IMR-90 (cell line): ENCODE results near the gene DCLRE1A. TPM values are rescaled to one million over a fixed set of nuclear protein-coding genes. Genes with fewer than 3 reads are reported as not detected.

Source experiments
- ATAC-seq: fragments of 200-7000 bp; cut with Tn5 transposase; 2 replicates; pipeline ENCODE4 v1.9.1; 2020; ENCODE audit warnings: low read depth, mild to moderate bottlenecking, moderate library complexity
- BruUV-seq: library from RNA; stranded (reverse); fragments of 400-500 nt; replicated peaks from 2 replicates; lab custom pipeline; 2021; lab: Mats Ljungman, UMichigan
- CTCF ChIA-PET: fragments of 300-600 bp; formaldehyde crosslinking; extraction: SDS; loops from one replicate; lab custom pipeline; 2021; ENCODE audit warnings: antibody characterized with exemption; lab: Yijun Ruan, JAX
- POLR2A ChIA-PET: fragments of 300-600 bp; sonication (Branson Sonifier 250); formaldehyde crosslinking; loops from one replicate; lab custom pipeline; 2022; ENCODE audit warnings: antibody characterized with exemption; ENCODE audit not compliant: unreplicated experiment; lab: Charles Lee
- DNase-seq: peaks from one replicate; pipeline ENCODE4 v3.0.0; 2013
- H2AFZ ChIP-seq: replicated peaks from 2 replicates; pipeline ENCODE3; 2013; ENCODE audit warnings: low read length, mild to moderate bottlenecking; ENCODE audit not compliant: poor library complexity
- H2AK5ac ChIP-seq: 2 replicates; pipeline ENCODE4 v1.6.1; 2013; ENCODE audit warnings: low read depth, low read length, inconsistent platforms
- H2AK9ac ChIP-seq: replicated peaks from 2 replicates; pipeline ENCODE3; 2013; ENCODE audit warnings: mild to moderate bottlenecking, low read depth, low read length, moderate library complexity; ENCODE audit not compliant: poor library complexity
- H2BK120ac ChIP-seq: 2 replicates; pipeline ENCODE4 v1.6.1; 2013; ENCODE audit warnings: low read depth, low read length, inconsistent platforms
- H2BK15ac ChIP-seq: 3 replicates; pipeline ENCODE4 v1.6.1; 2013; ENCODE audit warnings: low read depth, low read length, inconsistent platforms
- H2BK20ac ChIP-seq: 2 replicates; pipeline ENCODE4 v1.6.1; 2013; ENCODE audit warnings: low read depth, mild to moderate bottlenecking, inconsistent platforms, low read length, moderate library complexity
- H2BK5ac ChIP-seq: 2 replicates; pipeline ENCODE4 v1.6.1; 2013; ENCODE audit warnings: mild to moderate bottlenecking, low read depth, low read length, inconsistent platforms; ENCODE audit not compliant: poor library complexity, severe bottlenecking
- H3K14ac ChIP-seq: replicated peaks from 2 replicates; pipeline ENCODE4 v1.6.1; 2013; ENCODE audit warnings: low read depth, low read length, inconsistent platforms
- H3K18ac ChIP-seq: 2 replicates; pipeline ENCODE4 v1.6.1; 2013; ENCODE audit warnings: low read depth, low read length, control low read depth
- H3K23ac ChIP-seq: 2 replicates; pipeline ENCODE4 v1.6.1; 2013; ENCODE audit warnings: low read depth, low read length, inconsistent platforms
- H3K27ac ChIP-seq: 2 replicates; pipeline ENCODE4 v1.5.1; 2013; ENCODE audit warnings: mild to moderate bottlenecking, control low read depth, low read length; ENCODE audit not compliant: insufficient read depth
- H3K27me3 ChIP-seq: 2 replicates; pipeline ENCODE4 v1.6.1; 2013; ENCODE audit warnings: low read length; ENCODE audit not compliant: control insufficient read depth, insufficient read depth
- H3K36me3 ChIP-seq: 2 replicates; pipeline ENCODE4 v1.6.1; 2013; ENCODE audit warnings: low read length, mixed read lengths; ENCODE audit not compliant: control insufficient read depth, insufficient read depth
- H3K4ac ChIP-seq: 2 replicates; pipeline ENCODE4 v1.6.1; 2013; ENCODE audit warnings: low read depth, low read length, inconsistent platforms
- H3K4me1 ChIP-seq: 2 replicates; pipeline ENCODE4 v1.6.1; 2013; ENCODE audit warnings: low read length, mixed read lengths; ENCODE audit not compliant: control insufficient read depth, insufficient read depth
- H3K4me2 ChIP-seq: 2 replicates; pipeline ENCODE4 v1.6.1; 2013; ENCODE audit warnings: low read depth, mild to moderate bottlenecking, control low read depth, low read length, moderate library complexity
- H3K4me3 ChIP-seq: 2 replicates; pipeline ENCODE4 v1.5.1; 2013; ENCODE audit warnings: low read depth, mild to moderate bottlenecking, control low read depth, low read length, moderate library complexity; ENCODE audit not compliant: insufficient read depth
- H3K56ac ChIP-seq: 2 replicates; pipeline ENCODE4 v1.6.1; 2013; ENCODE audit warnings: low read length, inconsistent platforms; ENCODE audit not compliant: insufficient read depth; ENCODE audit errors: extremely low read depth
- H3K79me1 ChIP-seq, 2 experiments: 2 replicates each; pipeline ENCODE4 v1.6.1; 2013; ENCODE audit warnings: low read length in 2 of 2, inconsistent platforms in 1 of 2, low read depth in 1 of 2
- H3K9ac ChIP-seq: 2 replicates; pipeline ENCODE4 v1.6.1; 2013; ENCODE audit warnings: low read depth, low read length, control low read depth
- H3K9me1 ChIP-seq: 2 replicates; pipeline ENCODE4 v1.6.1; 2013; ENCODE audit warnings: low read length, inconsistent platforms; ENCODE audit not compliant: insufficient read depth
- H3K9me3 ChIP-seq: 2 replicates; pipeline ENCODE4 v1.6.1; 2013; ENCODE audit warnings: low read length; ENCODE audit not compliant: control insufficient read depth, insufficient read depth
- H4K20me1 ChIP-seq: 2 replicates; pipeline ENCODE4 v1.6.1; 2013; ENCODE audit warnings: low read length, inconsistent platforms; ENCODE audit not compliant: insufficient read depth
- H4K5ac ChIP-seq: 2 replicates; pipeline ENCODE4 v1.6.1; 2013; ENCODE audit warnings: mild to moderate bottlenecking, low read depth, low read length, control low read depth
- H4K8ac ChIP-seq, 2 experiments: 2 replicates each; pipeline ENCODE4 v1.6.1; 2013; ENCODE audit warnings: low read depth in 2 of 2, low read length in 2 of 2, control low read depth in 1 of 2, inconsistent platforms in 1 of 2
- H4K91ac ChIP-seq: 2 replicates; pipeline ENCODE4 v1.6.1; 2013; ENCODE audit warnings: low read depth, low read length, inconsistent platforms; ENCODE audit not compliant: insufficient read depth
- MAZ ChIP-seq: IDR thresholded peaks from 2 replicates; pipeline ENCODE4 v1.6.1; 2012; ENCODE audit warnings: low read depth, mild to moderate bottlenecking, low read length, improper control_type of control experiment, moderate library complexity, borderline replicate concordance
- WGBS, 2 experiments: methylation state at CpG; one replicate each; pipeline versions ENCODE4 v1.1.5 to v1.1.7; 2013; ENCODE audit warnings: missing lambda C conversion rate in 2 of 2; ENCODE audit not compliant: insufficient read length in 1 of 2; ENCODE audit errors: extremely low coverage in 2 of 2; 5-methylcytosine and 5-hydroxymethylcytosine counted together
- dilution Hi-C: fragments of 300-500 bp; cut with HindIII; formaldehyde crosslinking; loops from one replicate; pipeline ENCODE4 v1.14.3; 2018; ENCODE audit warnings: low sequenced_read_pairs; ENCODE audit not compliant: unreplicated experiment
- in situ Hi-C: fragments of 300-500 bp; cut with MboI; formaldehyde crosslinking; loops from 3 replicates; pipeline ENCODE4 v1.14.3; 2019; ENCODE audit warnings: low sequenced_read_pairs, inconsistent platforms, mixed read lengths
- intact Hi-C: fragments of 100-400 bp; cut with micrococcal nuclease; formaldehyde crosslinking; loops from 2 replicates; pipeline ENCODE4 v1.10.0; 2022
- polyA plus RNA-seq, 3 experiments: library from polyadenylated mRNA; depleted of rRNA; stranded (reverse); fragments of >200 nt; gene quantifications; 2 replicates each; pipeline ENCODE4 v1.2.3, GENCODE V29; 2012; ENCODE audit warnings: low replicate concordance in 1 of 3
- total RNA-seq: library from RNA; depleted of rRNA; stranded (reverse); fragments of >200 nt; gene quantifications from 2 replicates; pipeline ENCODE4 v1.2.3, GENCODE V29; 2012
- TF ChIP-seq, protein P1 (sequence below): fragments of 150-350 bp; IDR thresholded peaks from 2 replicates; pipeline ENCODE4 v1.6.1; 2017; ENCODE audit warnings: mild to moderate bottlenecking, antibody characterized with exemption, low read length, low read depth

DCLRE1A gene
- total and polyA plus RNA-seq, 2 of the 4 experiments (the other 2 are of a cell fraction): 3.1 to 6.3 TPM

DNA sequence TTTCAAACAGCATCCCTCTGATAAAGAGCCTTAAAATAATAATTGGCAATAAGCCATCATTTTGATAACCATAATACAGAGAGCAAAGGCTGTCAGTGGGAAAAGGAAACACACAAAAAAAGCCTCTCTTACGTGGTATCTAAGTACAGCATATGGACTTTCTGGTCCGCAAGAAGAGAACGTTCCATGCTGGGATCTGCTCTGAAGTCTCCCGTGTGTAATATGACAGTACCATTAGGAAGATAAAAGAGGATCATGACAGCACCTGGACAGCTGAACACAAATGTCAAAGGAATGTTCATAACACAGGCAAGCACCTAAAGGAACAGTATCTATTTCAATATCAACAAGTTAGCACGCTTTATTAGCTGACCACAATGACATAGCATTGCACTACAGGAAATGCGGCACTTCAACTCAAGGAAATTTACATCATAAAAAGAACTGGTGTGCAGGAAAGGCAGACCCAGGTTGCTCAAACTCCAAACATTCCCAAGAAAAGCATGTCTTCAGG, 9.9 kb downstream of the DCLRE1A start:
- CTCF ChIA-PET: no interaction called here
- Histone ChIP-seq H3K18ac (no peak overlapping the region), H2AFZ (no peak overlapping the region), H3K4me3 (no peak overlapping the region), H3K9me1 (no peaks in the 10 kb centered on the region), H3K79me1 (no peaks in the 10 kb centered on the region), H3K4me2 (no peak overlapping the region), H3K23ac (no peak overlapping the region), H2BK15ac (no peak overlapping the region), H2AK5ac (no peak overlapping the region), H3K4ac (no peak overlapping the region), H3K14ac (no peak overlapping the region), H4K5ac (no peak overlapping the region), H2BK20ac (no peak overlapping the region), H4K20me1 (no peaks in the 10 kb centered on the region), H2BK120ac (no peak overlapping the region), H3K4me1 (no peaks in the 10 kb centered on the region), H3K27ac (no peak overlapping the region), H3K27me3 (no peaks in the 10 kb centered on the region), H3K36me3 (no peaks in the 10 kb centered on the region; the same call in 1 of the 2 replicates), H4K91ac (no peak overlapping the region), H3K9ac (no peak overlapping the region), H3K56ac (no peak overlapping the region), H2BK5ac (no peak overlapping the region), H2AK9ac (no peak overlapping the region), H3K9me3 (no peaks in the 10 kb centered on the region), H4K8ac (no peak overlapping the region)
- dilution Hi-C loops (no loop called here), intact Hi-C loops (no loop called here), in situ Hi-C loops (no loop called here)
- no CpG with 5 or more reads among the region's 6 CpGs for WGBS, 2 experiments
- ATAC-seq (no peak), DNase-seq (no peak)
- POLR2A ChIA-PET: no interaction called here
- BruUV-seq: no TSS peak
- TF ChIP-seq, protein P1, sequence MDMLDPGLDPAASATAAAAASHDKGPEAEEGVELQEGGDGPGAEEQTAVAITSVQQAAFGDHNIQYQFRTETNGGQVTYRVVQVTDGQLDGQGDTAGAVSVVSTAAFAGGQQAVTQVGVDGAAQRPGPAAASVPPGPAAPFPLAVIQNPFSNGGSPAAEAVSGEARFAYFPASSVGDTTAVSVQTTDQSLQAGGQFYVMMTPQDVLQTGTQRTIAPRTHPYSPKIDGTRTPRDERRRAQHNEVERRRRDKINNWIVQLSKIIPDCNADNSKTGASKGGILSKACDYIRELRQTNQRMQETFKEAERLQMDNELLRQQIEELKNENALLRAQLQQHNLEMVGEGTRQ: no peak
- no peak for TF ChIP-seq MAZ
